K562 (cell line): Measurements from ENCODE around the gene SMG1.

Experiments used
- FOXA3 ChIP-seq, 2 experiments: fragments of 450-650 bp in 1 of 2; sonication (generic) in 1 of 2; formaldehyde crosslinking; IDR thresholded peaks in 1 of 2; conservative IDR thresholded peaks in 1 of 2; 2 replicates each; pipeline versions ENCODE4 v1.4.0 to v1.8.0; 2020 to 2022; ENCODE audit warnings: mild to moderate bottlenecking in 2 of 2, missing genetic modification reagents in 1 of 2
- KAT7 ChIP-seq: sonication (generic); formaldehyde crosslinking; IDR thresholded peaks from 2 replicates; pipeline ENCODE4 v1.8.0; 2022; ENCODE audit warnings: missing genetic modification reagents, mild to moderate bottlenecking, borderline replicate concordance
- POLR2A ChIP-seq: fragments of 450-650 bp; conservative IDR thresholded peaks from 2 replicates; pipeline ENCODE4 v1.6.1; 2016
- ZBTB11 ChIP-seq, 3 experiments: fragments of 200-800 bp in 1 of 3; fragments of 250-450 bp in 1 of 3; fragments of 450-650 bp in 1 of 3; sonication (Bioruptor Pico) in 1 of 3; sonication (Bioruptor generic) in 1 of 3; formaldehyde crosslinking in 1 of 3; IDR thresholded peaks; 2 replicates each; pipeline versions ENCODE4 v1.6.1 to v1.8.0; 2016 to 2022; ENCODE audit warnings: mild to moderate bottlenecking in 2 of 3, missing genetic modification characterization in 2 of 3, missing compliant biosample characterization in 1 of 3, moderate library complexity in 1 of 3

- TF ChIP-seq POLR2A: no peak
- TF ChIP-seq KAT7 (CRISPR knock-in tag): no peak
- TF ChIP-seq FOXA3 (CRISPR knock-in tag; conservative IDR thresholded peaks at IDR 0.05 in 1 of 2, IDR thresholded peaks at IDR 0.05 in 1 of 2): no peak
- TF ChIP-seq ZBTB11 (CRISPR knock-in tag; IDR thresholded peaks at IDR 0.05): no peak
Measured at GRCh38 chr16:18841833-18842525, 84.2 kb downstream of the SMG1 start.
